Fibroblast of lung (primary cell): ENCODE results near the gene APOBEC4.

ENCODE experiments used
- CTCF ChIP-seq, 2 donors: IDR thresholded peaks in 1 of 2; conservative IDR thresholded peaks in 1 of 2; 1 replicate in 1 of 2; 2 replicates in 1 of 2; pipeline ENCODE4 v1.5.1; 2011 to 2012; ENCODE audit warnings: low read length in 2 of 2, control low read depth in 1 of 2, inconsistent platforms in 1 of 2, low read depth in 1 of 2, mild to moderate bottlenecking in 1 of 2
- EZH2 ChIP-seq: IDR thresholded peaks from 2 replicates; pipeline ENCODE4 v1.5.1; 2012; ENCODE audit warnings: low read length, control low read depth, mild to moderate bottlenecking; ENCODE audit errors: missing control alignments

DNA sequence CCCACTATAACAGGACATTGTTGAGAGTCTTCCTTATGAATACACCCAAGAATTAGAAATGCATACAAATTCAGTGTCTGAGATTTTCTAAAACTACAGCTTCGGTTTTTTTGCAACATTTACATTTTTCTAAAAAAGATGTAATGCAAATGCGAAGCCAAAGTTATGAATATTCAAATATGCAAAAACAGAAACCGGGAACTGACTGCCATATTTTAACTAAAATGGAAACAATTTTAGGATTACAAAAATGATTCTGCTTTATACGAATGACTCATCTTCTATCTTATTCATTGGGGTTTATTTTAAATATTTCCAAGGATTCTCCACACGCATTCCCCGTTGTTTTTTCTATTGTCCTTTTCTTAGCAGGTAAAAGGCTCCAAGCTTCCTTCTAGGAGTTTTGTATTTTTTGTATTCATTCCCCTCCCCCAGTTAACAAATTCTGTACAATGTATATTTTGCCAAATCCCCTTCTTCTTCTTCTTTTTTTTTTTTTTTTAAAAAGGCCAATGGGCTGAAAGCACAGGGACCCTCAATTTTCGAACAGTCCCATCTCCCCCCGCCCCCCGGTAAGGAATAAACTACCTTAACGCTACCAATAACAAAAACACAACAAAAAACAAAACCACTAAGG, 18.6 kb downstream of the APOBEC4 start:
- TF ChIP-seq EZH2 (no peak), CTCF (conservative IDR thresholded peaks at IDR 0.05 in 1 of 2, IDR thresholded peaks at IDR 0.05 in 1 of 2; ENCODE audit: low read depth in 1 of 2, low read length in 2 of 2) (no peak)
